Measurements from ENCODE around the gene COQ8A.

The COQ8A gene

GRCh38 chr1:226984521-226985238 is 44.6 kb downstream of the COQ8A start:
- H3K4me3 ChIP-seq (ENCODE audit: low read length): no peak overlapping the region
- no peak for TF ChIP-seq CTCF (conservative IDR thresholded peaks at IDR 0.05; ENCODE audit: low read depth, low read length)
- DNase-seq (ENCODE audit: low read depth): no peak

GRCh38 chr1:226985239-226985838 is 45.2 kb downstream of the COQ8A start:
- DNase-seq (ENCODE audit: low read depth): no peak
- TF ChIP-seq CTCF (conservative IDR thresholded peaks at IDR 0.05; ENCODE audit: low read depth, low read length): no peak
- H3K4me3 ChIP-seq (ENCODE audit: low read length): no peak overlapping the region

- DNase-seq (ENCODE audit: low read depth): no peak
- TF ChIP-seq CTCF (conservative IDR thresholded peaks at IDR 0.05; ENCODE audit: low read depth, low read length): no peak
- no peak overlapping the region for H3K4me3 ChIP-seq (ENCODE audit: low read length)
Observed at GRCh38 chr1:226985839-226986463, 45.9 kb downstream of the COQ8A start.

GRCh38 chr1:226986496-226987178 is 46.5 kb downstream of the COQ8A start:
- TF ChIP-seq CTCF (conservative IDR thresholded peaks at IDR 0.05; ENCODE audit: low read depth, low read length): no peak
- H3K4me3 ChIP-seq (ENCODE audit: low read length): no peak overlapping the region
- DNase-seq (ENCODE audit: low read depth): no peak

GRCh38 chr1:226987179-226987536 is 47.1 kb downstream of the COQ8A start:
- no peak overlapping the region for H3K4me3 ChIP-seq (ENCODE audit: low read length)
- no peak for TF ChIP-seq CTCF (conservative IDR thresholded peaks at IDR 0.05; ENCODE audit: low read depth, low read length)
- DNase-seq (ENCODE audit: low read depth): no peak

GRCh38 chr1:226987623-226988333 is 47.7 kb downstream of the COQ8A start:
- no peak for DNase-seq (ENCODE audit: low read depth)
- no peak overlapping the region for H3K4me3 ChIP-seq (ENCODE audit: low read length)
- no peak for TF ChIP-seq CTCF (conservative IDR thresholded peaks at IDR 0.05; ENCODE audit: low read depth, low read length)

All from retinal pigment epithelial cell (primary cell).